ENCODE results near the gene BACH2.
"Not testable (repeated sequence)": the region's sequence is repeated elsewhere in the genome, so short reads cannot be mapped to it uniquely, and the experiment has no call there.

The BACH2 gene

DNA sequence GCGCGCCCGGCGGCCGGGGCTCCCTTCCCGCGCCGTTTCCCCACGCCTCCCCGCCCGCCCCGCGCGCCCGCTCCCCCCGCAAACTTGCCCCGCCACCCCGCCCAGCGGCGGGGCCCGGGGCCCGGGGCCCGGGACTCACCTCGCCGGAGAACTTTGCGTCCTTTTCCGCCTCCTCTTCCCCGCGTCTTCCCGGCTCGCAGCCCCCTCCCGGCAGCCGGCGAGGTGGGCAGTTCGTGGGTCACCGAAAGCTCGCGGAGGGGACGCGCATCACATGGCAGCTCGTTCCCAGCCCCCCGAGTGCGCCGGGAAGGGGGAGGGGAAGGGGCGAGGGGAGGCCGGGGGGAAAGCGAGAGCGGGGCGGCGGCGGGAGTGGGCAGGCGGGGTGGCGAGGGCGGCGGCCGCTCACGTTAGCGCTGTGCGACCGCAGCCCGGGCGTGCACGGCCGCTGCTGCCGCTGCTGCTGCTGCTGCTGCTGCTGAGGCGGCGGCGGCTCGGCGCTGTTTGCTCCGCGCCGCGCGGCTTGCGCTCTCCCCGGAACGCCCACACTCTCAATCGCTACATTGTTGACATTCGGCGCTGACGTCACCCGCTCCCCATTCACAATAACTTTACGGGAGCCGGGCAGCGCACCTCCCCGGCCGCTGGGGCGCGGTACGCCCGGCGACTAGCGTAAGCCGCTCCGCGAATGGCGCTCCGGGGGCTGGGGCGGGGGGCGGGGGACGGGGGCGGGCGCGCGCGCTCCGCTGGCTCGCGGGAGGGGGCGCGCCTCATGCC is at the start of gene BACH2:
TSS of gene BACH2 (minus strand) at position 503 of the 774 bp plus-strand sequence. CDS start 287,999 bp downstream, outside the sequence.
- DNase-seq, result peak; percentile 98

GRCh38 chr6:90343576-90343975 is 46.9 kb upstream of the BACH2 start:
- no peak for DNase-seq

GRCh38 chr6:90338409-90338808 is 41.8 kb upstream of the BACH2 start:
- DNase-seq, result no peak

DNA sequence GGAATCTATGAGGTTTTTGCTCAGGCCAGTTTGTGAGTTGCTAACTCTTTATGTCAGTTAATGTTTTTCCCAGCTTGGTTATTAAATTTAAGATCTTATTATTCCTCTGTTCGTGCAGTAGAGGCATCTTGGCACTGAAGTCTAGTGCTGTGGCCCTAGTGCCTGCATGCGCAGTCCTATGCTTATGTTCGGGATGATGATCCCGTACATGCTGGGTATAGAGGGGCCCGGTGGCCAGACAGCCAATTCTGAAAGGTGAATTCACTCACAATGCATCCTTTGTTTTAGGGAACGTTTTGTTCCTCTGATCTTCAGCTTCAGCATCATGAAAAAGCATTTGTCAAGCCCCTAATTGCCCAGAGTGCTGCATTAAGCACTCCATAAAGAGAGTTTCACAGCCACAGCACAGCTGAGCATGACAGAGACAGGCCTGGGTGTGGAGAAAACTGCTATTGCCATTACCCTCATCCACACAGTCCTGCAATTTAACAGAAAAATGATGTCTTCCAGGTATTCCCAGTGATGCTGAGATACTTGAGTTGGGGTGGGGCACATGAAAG is 39.8 kb upstream of the BACH2 start:
- DNase-seq, result no peak

GRCh38 chr6:90333928-90334327 is 37.3 kb upstream of the BACH2 start:
- no peak for DNase-seq

- not testable (repeated sequence) for DNase-seq
These were observed 36.4 kb upstream of the BACH2 start for GRCh38 chr6:90332978-90333543.

GRCh38 chr6:90329386-90330077 is 32.9 kb upstream of the BACH2 start:
- no peak for DNase-seq

DNA sequence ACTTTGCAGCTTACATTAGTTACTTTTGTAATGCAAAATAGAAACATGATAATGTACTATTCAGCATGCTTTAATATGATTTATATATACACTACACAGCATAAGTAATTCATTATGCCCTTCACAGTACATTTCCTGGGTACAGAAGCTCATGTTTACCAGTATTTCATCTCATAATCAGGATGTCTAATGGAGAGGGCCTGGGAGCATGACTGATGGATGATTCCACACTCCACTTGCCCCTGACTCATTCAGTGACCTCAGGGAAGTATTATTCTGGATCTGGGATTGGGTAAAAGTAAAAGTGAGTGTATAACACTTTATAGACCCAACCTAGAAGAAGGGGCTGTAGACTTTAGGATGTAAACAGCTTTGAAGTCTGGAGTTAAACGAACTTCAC is 31.4 kb upstream of the BACH2 start:
- no peak for DNase-seq

GRCh38 chr6:90326404-90327057 is 29.9 kb upstream of the BACH2 start:
- DNase-seq, result peak; percentile 28

GRCh38 chr6:90323706-90324105 is 27.1 kb upstream of the BACH2 start:
- DNase-seq, result no peak

DNA sequence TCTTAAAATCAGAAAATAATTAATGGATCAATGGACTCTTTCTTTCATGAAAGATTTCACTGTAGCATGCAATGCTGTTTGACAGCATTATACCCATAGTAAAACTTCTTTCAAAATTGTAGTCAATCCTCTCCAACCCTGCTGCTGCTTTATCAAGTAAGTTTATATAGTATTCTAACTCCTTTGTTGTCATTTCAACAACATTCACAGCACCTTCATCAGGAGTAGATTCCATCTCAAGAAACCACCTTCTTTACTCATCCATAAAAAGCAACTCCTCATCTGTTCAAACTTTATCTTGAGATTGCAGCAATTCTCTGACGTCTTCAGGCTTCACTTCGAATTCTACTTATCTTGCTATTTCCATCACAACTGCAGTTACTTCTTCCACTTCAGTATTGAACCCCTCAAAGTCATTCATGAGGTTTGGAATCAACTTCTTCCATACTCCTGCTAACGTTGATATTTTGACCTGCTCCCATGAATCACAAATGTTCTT is 26.4 kb upstream of the BACH2 start:
- no peak for DNase-seq

DNA sequence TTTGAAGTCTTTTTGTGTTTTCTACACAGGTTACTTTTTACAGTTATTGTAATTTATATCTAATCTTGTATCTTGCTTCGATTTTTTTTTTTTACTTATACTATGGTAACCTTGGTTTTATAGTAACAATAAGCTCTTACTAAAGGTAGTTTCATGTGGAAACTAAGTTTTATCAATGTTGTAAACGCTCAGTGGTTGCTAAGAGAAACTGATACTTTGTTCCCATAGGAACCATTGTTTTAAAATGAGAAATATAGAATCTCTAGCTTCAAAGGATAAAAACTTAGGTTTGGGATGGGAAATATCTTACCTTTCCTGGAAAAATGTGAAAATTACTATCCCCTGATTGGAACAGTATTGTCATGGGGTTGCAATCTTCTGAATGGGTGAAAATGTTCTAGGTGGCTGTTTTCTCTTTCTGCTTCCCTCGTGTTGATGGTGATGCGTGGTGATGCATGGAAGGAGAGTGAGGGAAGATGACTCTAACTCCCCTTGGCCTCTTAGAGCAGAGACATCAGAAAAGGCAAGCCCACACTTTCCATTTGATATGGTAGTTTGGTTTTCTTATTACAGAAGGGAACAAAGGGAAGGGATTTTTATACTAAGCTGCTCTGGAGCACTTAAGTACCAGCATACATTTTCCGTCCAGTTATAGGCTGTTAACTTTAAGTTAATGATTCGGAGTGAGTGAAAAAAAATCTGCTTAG is 23.5 kb upstream of the BACH2 start:
- peak; percentile 57 for DNase-seq

DNA sequence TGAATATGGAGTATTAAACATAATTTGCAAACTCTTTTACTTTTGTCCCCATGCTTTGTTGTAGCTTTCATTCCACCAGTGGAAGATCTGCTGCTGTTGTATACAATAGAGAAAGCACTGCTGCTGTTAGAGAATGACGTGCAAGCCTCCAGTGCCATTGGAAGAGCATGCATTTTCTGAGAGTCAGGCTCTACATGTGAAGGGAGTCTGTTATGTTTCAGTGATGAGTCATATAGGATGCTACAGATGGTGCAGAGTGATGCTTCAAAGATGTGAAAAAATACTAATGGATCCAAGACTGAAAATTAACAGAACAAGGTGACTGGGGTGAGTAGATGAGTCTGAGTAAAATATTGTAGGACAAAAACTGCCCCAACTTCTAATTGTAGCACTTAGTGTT is 22.4 kb upstream of the BACH2 start:
- no peak for DNase-seq

DNA sequence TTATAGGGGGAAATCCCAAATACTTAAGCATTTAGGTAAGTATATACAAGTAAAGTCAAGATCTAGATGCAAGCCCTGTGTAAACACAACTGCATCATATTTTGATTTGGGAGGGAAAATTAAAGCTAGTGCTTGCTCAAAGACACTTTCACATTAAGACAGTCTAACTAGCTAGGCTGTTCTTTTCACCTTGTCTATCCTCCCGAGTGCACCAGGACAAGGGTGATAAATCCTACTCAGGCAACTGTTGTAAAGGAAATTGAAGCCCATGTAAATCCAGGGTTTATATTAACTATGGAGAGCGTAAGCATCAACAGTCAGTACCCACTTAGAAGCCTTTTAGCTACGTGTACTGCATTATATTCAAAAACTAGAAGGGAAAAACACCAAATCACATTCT is 19.3 kb upstream of the BACH2 start:
- no peak for DNase-seq

DNA sequence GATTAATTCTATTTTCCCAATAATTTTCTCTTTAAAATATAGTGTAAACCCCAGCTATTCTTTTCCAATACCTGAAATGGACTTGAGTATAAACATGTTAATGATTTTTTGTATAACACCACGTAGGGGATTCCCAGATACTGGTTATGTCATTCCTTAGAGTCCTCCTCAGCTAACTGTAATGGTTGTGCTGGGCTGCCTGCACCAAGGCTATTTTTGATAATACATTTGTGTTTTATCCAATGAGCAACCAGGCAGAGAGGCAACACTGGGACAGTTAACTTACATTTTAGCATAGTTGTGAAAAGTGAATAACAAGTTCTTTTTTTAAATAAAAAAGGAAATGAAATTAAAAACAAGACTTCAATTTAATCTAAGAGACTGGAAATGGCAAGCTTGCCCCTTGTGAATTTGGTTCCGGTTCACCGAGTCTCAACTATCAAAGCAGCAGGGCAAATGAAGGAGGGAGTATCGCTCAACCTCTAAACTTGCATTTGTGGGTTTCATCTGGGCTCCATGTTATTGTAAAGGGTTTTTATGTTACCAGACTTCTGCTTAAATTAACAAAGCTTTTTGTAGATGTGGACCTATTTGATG is 18.8 kb upstream of the BACH2 start:
- no peak for DNase-seq

- DNase-seq, result no peak
These were observed 17.9 kb upstream of the BACH2 start for GRCh38 chr6:90314514-90314913.

- DNase-seq, result no peak
These were observed 14.9 kb upstream of the BACH2 start for GRCh38 chr6:90311569-90311968.

GRCh38 chr6:90305800-90306448 is 9.3 kb upstream of the BACH2 start:
- no peak for DNase-seq

- DNase-seq, result no peak
These were observed 7.7 kb upstream of the BACH2 start for GRCh38 chr6:90304308-90304707.

DNA sequence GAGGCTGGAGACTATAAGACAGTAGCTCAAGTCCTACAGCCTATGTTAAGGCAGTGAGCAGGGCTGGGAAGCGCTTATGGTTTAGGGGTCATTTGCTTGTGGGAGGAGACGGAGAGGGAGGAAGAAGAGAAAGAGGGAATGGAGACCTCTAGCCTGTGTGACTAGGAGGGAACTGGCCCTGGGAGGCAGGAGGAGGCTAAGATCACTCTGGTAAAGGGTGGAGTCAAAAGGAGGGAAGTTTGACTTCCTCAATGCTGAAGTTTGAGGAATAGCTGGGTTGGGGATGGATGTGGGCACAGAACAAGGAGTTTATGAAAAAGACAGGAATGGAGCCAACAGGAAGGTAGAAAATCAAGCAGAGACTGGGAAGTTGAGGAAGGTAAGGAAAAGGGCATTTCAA is 6.4 kb upstream of the BACH2 start:
- no peak for DNase-seq

DNA sequence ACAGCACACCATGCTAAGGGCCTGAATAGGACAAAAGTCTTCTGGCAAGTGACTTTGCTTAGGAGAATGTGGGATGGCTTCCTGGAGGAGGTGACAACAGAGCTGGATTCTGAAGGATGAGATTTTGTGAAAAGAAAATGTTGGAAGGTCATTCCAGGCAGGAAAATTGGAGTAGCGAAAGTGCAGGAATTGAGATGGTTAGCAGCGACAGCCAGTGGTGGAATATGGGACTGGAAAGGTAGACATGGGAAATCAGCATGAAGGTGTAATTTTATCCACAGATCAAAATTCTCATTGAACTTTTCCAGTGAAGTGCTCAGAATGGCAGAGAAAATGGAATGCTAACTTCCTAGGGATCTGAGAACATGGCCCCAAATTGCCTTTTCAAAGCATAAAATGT is 5.7 kb upstream of the BACH2 start:
- no peak for DNase-seq
